ENCODE measurements around the gene ATP6V0E2. TPM values are rescaled to one million over a fixed set of nuclear protein-coding genes. Genes with fewer than 3 reads are reported as not detected.

Gene ATP6V0E2
- total and polyA plus RNA-seq, 2 experiments from 2014 or later, result 116 to 132 TPM

- Histone ChIP-seq H3K4me3 (no peak overlapping the region), H3K27ac (no peak overlapping the region), H3K27me3 (peaks cover 7% of the 10 kb centered on the region), H3K4me1 (ENCODE audit: low read depth) (no peaks in the 10 kb centered on the region), H3K36me3 (no peaks in the 10 kb centered on the region), H3K9me3 (ENCODE audit: low read depth) (no peaks in the 10 kb centered on the region)
- DNase-seq (ENCODE audit: low read depth in 1 of 2, low spot score in 1 of 2), result no peak
- no peak for TF ChIP-seq CTCF (IDR thresholded peaks at IDR 0.05; ENCODE audit: low read depth, low read length)
Measured at GRCh38 chr7:149869867-149870266, 3.9 kb upstream of the ATP6V0E2 start.

DNA sequence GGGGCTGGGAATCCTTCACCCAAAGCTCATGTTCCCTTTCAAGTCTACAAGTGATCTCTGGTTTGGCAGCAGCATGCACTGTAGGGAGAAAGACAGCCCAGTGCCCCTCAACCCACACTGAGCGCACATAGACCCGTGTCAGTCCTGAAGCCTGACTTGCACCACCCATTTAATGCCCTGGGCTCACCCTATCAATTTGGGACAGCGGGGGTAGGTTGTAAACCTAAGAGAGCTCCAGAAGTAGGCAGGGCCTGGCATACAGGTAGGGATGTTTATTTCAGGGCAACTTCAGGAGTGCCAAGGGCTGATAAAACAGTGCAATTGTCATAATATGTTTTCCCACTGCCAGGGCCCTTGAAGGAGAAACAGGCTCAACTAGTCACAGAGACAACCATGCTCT is 3.5 kb upstream of the ATP6V0E2 start:
- no peaks in the 10 kb centered on the region for H3K9me3 ChIP-seq (ENCODE audit: low read depth)
- no peak overlapping the region for H3K27ac ChIP-seq
- no peaks in the 10 kb centered on the region for H3K4me1 ChIP-seq (ENCODE audit: low read depth)
- no peak for DNase-seq (ENCODE audit: low read depth in 1 of 2, low spot score in 1 of 2)
- H3K4me3 ChIP-seq, result no peak overlapping the region
- peaks cover 11% of the 10 kb centered on the region for H3K27me3 ChIP-seq
- H3K36me3 ChIP-seq, result no peaks in the 10 kb centered on the region
- no peak for TF ChIP-seq CTCF (IDR thresholded peaks at IDR 0.05; ENCODE audit: low read depth, low read length)

DNA sequence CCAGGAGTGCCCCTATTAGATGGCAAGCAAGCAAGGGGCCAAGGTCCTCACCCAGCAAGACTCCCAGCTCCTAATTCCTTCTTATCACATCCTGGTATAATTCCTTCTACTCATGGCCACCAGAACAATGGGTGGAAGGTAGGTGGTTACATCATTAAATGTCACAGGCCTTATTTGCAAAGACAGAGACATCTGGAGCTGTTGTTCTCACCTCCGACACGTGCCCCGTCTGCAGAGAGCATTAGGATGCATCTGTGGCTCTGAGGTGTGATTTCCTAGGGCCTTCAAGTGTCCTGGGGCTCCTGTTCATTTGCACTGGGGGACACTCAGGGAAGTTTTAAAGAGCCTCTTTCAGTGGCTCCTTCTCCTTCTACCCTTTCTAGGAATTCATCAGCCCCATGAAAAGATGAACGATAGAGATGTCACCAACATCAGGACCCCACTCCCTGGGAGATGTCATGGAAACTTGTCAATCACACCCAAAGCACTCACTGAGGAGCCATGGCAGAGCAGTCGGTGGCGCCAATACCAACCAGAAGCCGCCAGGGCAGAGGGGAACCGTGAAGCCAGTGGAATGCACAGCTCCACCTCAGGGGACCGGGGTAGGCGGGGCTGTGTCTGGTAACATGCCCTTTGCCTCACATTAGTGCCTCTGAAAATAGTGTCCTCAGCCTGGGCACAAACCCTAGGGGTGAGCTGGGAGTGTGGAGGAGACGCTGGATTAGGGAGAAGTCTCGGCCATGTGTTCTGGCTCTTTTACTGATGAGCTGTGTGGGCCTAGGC is 2.9 kb upstream of the ATP6V0E2 start:
- H3K27me3 ChIP-seq, result peaks cover 17% of the 10 kb centered on the region
- H3K4me3 ChIP-seq, result no peak overlapping the region
- no peaks in the 10 kb centered on the region for H3K36me3 ChIP-seq
- no peaks in the 10 kb centered on the region for H3K9me3 ChIP-seq (ENCODE audit: low read depth)
- no peaks in the 10 kb centered on the region for H3K4me1 ChIP-seq (ENCODE audit: low read depth)
- TF ChIP-seq CTCF (IDR thresholded peaks at IDR 0.05; ENCODE audit: low read depth, low read length), result no peak
- H3K27ac ChIP-seq, result no peak overlapping the region
- DNase-seq (ENCODE audit: low read depth in 1 of 2, low spot score in 1 of 2), result no peak

DNA sequence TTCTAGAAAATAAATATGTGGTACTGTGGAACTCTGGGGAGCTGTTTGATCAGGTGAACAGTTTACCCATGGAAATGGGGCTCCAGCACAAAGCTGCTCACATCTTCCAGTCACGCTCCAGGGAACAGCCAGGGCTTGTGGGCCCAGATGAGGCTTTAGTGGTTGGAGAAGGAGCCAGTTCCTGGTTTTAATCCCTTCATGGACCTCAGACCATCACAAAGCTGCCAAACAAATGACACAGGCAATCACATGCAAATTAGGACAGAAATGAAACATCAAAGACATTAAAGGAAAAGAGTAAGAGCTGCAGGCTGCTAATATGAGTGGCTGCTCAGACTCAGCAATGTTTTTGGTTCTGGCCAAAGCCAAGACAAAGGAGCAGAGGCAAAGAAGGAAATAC is 2.2 kb upstream of the ATP6V0E2 start:
- Histone ChIP-seq H3K4me1 (ENCODE audit: low read depth) (no peaks in the 10 kb centered on the region), H3K4me3 (no peak overlapping the region), H3K27ac (no peak overlapping the region), H3K36me3 (no peaks in the 10 kb centered on the region), H3K27me3 (peaks cover 17% of the 10 kb centered on the region), H3K9me3 (ENCODE audit: low read depth) (no peaks in the 10 kb centered on the region)
- no peak for TF ChIP-seq CTCF (IDR thresholded peaks at IDR 0.05; ENCODE audit: low read depth, low read length)
- DNase-seq (ENCODE audit: low read depth in 1 of 2, low spot score in 1 of 2), result no peak

- DNase-seq (ENCODE audit: low read depth in 1 of 2, low spot score in 1 of 2), result peak; percentile 75 to 77
- H3K36me3 ChIP-seq, result no peaks in the 10 kb centered on the region
- peak overlapping the region; percentile 60 for H3K27ac ChIP-seq
- no peaks in the 10 kb centered on the region for H3K9me3 ChIP-seq (ENCODE audit: low read depth)
- no peak for TF ChIP-seq CTCF (IDR thresholded peaks at IDR 0.05; ENCODE audit: low read depth, low read length)
- H3K27me3 ChIP-seq, result peaks cover 17% of the 10 kb centered on the region
- H3K4me1 ChIP-seq (ENCODE audit: low read depth), result no peaks in the 10 kb centered on the region
- H3K4me3 ChIP-seq, result peak overlapping the region; percentile 62
Measured at GRCh38 chr7:149872419-149873073, 1.2 kb upstream of the ATP6V0E2 start.

Measured in cardiac muscle cell (in vitro differentiated cells and primary cell).